Measurements from ENCODE around the gene CPNE6. TPM values are rescaled to one million over a fixed set of nuclear protein-coding genes. Genes with fewer than 3 reads are reported as not detected.

CPNE6 gene
- polyA plus RNA-seq, 1 donor = not detected

DNA sequence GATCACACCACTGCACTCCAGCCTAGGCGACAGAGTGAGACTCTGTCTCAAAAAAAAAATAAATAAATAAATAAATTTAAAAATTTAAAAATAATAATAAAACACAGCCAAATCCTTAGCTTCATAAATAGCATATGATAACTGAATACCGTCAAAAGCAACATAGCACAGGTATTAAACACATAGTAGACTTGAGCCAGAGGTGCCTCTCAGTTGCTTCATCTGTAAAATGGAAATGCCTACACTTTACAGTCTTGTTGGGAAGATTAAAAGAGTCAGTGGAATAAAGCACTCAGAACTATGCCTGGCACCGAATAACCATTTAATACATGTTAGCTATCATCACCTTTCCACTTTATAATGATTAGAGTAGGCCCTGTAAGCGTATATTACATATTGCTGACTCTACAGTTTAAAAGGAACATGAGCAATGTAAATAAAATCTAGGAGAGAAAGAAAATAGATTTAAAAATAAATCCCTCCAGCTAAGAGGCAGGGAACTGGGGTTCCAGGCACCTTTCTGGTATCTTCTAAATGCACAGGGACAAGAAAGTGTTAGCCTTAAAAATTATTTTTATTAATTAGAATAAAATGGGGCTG is 35.4 kb downstream of the CPNE6 start:
- no peak for DNase-seq

DNA sequence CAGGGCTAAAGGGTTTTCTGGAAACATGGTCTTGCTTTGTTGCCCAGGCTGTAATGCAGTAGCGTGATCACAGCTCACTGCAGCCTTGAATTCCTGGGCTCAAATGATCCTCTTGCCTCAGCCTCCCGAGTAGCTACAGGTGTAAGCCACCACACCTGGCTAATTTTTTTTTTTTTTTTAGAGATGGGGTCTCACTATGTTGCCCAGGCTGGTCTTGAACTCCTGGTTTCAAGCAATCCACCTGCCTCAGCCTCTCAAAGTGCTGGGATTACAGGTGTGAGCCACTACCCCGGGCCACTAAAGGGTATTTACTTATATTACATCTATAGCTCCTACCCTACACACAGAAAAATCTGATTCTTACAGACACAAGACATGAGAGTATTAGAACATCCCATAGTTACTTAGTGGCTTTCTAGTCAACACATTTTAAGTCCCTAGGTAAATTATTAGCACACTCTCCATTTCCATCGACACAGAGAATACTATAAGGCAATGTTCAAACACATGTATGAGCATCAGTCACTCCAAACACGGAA is 37.0 kb downstream of the CPNE6 start:
- no peak for DNase-seq

- DNase-seq = no peak
These were observed 38.7 kb downstream of the CPNE6 start for GRCh38 chr14:24110060-24110459.

DNA sequence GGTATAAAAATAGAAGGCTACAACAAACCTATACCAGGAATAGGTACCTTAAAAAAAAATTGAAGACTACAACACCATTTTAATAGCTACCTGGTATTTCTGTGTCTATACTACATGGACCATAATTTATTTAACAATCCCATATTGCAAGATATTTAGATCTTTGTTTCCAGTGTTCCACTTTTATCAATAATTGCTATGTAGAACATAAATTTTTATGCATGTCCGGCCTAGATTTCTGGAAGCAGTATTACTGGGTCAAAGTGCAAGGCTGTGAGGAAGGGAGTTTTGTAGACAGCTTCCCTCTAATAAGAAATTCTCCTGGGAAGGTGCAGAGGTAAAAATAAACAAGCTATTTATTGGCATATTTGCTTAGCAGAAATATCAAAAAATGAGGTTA is 39.2 kb downstream of the CPNE6 start:
- DNase-seq = no peak

DNA sequence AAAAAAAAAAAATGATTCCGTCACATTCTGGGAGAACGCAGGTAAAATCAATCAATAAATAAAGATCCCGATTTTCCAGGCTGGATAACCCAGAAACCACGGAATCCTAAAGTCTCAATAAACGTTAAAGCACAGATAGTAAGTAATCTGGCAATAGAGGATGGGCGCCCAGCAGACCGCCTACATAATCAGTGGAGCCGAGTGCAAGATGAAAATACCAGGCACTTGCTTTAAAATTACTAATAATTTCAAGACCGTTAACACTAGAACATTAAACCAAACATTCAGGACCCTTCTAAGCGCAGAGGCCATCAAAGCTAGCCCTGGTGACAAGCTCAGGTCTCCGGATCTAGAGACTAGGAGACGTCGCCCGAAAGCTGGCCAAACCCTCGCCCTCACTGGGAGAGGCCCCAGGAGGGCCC is 42.0 kb downstream of the CPNE6 start:
- no peak for DNase-seq

- peak; percentile 88 for DNase-seq
These were observed 42.6 kb downstream of the CPNE6 start for GRCh38 chr14:24113801-24114531.

DNA sequence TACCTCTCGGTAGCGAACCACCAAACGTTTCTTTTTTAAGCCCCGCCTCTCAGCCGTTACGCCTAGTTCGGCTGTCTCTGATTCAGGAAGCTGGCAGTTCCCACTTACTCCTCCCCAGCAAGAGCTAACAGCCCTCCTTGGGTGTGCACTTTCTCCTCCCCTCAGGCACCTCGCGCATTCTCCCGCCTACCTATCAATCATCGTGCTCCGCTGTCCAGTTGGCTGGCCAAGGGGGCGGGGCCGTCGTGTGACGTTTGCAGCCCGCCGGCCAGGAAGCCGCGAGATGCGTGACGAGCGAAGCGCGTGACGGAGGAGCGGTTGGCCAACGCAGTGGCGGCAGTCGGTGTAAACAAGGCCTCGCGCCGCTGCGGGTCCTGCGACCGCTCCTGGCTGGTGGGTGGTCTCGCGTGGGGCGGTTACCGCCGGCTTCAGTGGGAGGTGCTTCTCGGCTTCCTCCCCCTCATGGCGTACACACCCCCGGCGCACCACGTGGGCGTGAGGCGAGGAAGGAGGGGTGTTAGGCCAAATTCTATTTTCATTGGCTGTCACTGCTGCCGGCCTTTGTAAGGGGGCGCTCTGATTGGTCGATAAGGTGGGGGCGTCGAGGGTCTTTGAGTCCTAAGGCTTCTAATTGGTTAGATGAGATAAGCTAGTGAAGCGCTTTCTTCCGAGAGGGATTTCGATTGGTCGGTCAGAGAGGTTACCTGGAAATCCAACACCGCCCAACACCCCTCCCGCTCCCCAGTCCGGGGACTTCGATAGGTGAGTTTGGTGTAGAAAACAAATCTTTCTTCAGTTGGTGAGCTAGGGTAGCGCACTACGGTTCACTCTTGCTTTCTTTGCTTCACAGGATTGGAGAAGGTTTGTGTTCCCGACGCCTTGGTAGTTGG is 43.4 kb downstream of the CPNE6 start, which contains the start of the genes DCAF11 and NRL:
TSS of gene DCAF11 (plus strand) at position 246 of the 890 bp plus-strand sequence. CDS start 818 bp downstream, outside the sequence.
TSS of gene NRL (minus strand) at position 418 of the 890 bp plus-strand sequence. CDS start 32,101 bp downstream, outside the sequence.
- peak; percentile 99 for DNase-seq

DNA sequence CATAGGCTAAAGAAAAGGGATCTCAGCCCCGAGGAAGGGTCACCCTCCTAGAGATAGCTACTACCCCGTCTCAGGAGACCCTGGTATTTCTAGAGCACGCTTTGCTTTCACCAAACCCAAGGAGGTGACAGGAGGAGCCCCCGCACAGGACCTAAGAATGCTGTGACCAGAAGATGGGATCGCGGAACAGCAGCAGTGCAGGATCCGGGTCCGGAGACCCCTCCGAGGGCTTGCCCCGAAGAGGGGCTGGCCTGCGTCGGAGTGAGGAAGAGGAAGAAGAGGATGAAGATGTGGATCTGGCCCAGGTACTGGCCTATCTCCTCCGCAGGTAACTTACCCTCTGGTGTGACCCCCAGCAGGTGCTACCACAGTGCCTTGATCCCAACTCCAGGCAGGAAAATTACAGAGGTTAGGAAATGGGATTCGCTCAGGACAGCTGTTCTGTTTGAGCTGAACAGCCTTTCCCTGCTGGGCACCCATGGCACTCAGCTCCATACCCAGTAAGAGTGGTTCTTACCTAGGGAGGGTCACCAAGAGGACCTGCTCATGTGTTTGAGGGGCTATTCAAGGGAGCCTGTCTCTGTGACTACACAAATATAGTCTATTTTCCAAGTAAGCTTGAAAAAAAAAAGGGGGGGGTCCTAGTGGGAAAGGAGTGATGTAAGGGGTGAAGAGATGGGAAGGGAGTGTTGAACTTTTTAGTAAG is 44.2 kb downstream of the CPNE6 start:
- no peak for DNase-seq

GRCh38 chr14:24116128-24116814 is 44.9 kb downstream of the CPNE6 start:
- no peak for DNase-seq

- no peak for DNase-seq
These were observed 45.8 kb downstream of the CPNE6 start for GRCh38 chr14:24117179-24117578.

- DNase-seq = no peak
These were observed 48.3 kb downstream of the CPNE6 start for GRCh38 chr14:24119691-24120090.

DNA sequence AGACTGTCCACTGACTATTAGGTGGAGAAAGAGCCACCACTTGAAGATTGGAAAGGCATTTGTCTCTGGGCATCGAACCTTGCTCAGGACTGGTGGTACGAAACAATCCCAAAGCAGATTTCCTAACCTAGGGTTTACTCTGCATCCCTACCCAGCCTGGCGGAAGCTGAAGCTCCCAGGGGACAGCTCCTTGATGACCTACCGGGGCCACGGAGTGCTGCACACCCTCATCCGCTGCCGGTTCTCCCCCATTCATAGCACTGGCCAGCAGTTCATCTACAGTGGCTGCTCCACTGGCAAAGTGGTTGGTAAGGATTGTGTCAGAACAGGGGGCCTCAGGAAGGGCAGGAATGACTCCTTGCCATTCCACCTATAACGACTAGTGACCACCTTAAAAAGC is 49.8 kb downstream of the CPNE6 start:
- no peak for DNase-seq

DNA sequence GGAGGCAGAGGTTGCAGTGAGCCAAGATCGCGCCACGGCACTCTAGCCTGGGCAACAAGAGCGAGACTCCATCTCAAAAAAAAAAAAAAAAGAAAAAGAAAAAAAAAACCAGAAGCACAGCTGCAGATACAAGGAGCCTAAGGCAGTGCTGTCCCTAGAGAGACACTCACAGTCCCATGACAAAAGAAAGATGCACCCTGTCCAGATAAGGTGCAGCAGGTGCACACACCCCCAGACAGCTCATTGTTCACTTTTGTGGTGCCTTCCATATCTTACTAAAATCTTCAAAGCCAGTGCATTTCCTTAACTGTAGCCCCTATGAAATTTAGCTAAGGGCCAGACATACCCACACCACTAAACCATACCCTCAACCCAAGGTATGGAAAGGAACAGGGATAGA is 51.1 kb downstream of the CPNE6 start:
- DNase-seq = no peak

DNA sequence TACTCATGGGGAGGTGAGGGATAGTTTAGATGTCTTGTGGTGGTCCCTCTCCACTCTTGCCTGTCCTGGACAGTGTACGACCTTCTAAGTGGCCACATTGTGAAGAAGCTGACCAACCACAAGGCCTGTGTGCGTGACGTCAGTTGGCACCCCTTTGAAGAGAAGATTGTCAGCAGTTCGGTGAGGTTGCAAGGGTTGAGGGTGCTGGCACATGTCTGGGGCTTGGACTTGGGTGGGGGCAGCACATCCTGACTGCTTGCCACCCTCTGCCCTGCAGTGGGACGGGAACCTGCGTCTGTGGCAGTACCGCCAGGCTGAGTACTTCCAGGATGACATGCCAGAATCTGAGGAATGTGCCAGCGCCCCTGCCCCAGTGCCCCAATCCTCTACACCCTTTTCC is 51.5 kb downstream of the CPNE6 start:
- DNase-seq = no peak

GRCh38 chr14:24123424-24124417 is 52.4 kb downstream of the CPNE6 start:
- DNase-seq = no peak

GRCh38 chr14:24126939-24127338 is 55.6 kb downstream of the CPNE6 start:
- DNase-seq = no peak

GRCh38 chr14:24127673-24128072 is 56.3 kb downstream of the CPNE6 start:
- DNase-seq = no peak

Data from hindlimb muscle (tissue), 1 donor.